NCI-H1092 treated with DMSO at 0.1 percent for 48 hours (cell line): ENCODE data around the gene SLC18A3.
A peak's percentile ranks its signal among the peaks of the same experiment; 100 is the strongest.

Source experiments
- DNase-seq: peaks from one replicate; lab custom pipeline; 2025; lab: John Stamatoyannopoulos, UW

Gene SLC18A3

DNA sequence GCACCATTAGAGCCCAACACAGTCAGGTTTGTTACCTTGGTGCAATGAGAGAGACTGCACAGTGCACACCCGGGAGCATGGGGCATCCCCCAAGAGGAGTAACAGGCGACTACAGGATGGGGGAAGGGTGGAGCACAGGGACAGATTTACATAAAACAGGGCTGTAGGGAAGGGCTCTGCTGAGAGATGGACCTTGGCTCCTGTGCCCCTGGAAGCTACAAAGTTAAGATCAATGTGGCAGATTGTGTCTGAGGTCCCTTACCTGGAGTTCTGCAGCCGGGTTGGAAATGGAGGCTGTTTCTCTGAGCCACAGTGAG lies 13.7 kb upstream of the SLC18A3 start:
- DNase-seq = no peak

DNA sequence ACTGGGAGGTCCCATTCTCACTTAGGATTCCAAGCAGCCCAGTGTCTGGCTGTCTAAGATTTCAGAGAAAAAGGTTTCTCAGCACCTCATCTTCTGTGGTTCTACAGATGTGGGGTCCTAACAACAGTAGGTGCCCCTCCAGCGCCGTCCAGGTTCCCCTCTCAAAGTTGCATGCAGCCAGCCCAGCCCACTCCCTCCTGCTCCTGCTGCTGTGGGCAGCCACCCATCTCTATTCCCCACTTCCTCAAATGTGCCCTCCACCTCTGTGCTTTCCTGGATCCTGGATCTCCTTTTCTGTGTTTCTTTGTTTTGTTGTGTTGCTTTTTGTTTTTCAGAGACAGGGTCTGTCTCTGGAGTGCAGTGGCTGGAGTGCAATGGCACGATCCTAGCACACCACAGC lies 13.3 kb upstream of the SLC18A3 start:
- DNase-seq = no peak

DNA sequence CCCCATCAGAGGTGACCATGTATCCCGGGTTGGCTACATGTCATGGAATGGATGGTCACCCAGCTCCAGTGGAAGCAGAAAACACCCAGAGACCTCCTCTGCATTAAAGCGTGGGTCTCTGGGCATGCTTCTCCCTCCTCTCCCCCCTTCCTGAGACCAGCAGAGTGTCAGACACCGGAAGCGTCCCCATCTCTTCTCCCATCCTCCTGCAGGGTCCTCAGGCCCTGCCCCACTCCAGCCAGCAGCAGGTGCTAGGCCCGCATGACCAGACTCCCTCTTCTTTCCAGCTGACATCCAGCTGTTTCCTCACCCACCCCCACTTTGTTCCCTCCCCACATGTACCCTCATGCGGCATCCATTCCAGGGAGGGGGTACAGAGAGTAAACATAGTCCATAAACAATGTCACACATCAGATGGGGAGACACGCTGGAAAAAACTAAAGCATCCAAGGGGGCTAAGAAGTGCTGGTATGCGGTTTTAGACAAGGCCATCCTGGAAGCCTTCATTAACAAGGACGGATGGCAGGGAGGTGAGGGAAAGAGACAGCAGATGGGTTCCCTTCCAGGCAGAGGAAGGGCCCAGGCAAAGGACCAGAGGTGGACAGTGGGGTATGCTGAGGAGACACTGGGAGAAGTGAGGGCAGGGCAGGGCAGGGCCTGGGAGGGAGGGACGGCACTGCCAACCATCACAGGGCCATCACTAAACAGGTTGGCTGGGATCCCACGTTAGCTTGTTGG lies 12.5 kb upstream of the SLC18A3 start:
- no peak for DNase-seq

DNA sequence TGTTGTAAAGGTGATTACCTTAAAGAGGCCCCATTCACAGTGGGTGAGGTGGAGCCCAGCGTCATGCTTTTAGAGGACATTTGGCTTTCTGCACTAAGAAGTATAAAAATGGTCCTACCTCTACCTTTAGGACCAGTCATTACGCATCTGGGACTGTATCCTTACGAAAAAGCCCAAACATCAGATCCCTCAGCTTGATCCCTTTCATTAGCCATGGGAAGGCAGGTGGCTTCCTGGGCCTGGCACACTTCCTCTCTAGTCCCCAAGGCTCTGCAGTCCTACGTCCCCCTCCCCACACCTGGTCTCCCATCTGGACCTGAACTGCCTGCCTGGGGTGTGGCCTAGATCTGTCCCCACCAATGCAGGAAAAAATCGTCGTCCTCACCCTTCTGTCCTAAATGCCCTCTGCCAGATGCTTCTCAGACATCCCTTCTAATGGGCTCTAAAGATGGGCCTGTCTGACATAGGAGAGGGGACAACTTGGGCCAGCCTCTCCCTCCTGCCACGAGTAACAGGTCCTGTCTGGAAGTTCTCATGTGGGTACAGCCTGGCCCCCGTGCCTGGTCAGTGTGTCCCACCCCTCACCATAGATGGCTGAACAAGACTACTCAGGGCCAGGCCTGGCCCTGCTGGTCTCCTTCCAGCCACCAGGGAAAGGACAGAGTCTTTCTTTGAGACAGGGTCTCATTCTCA lies 11.8 kb upstream of the SLC18A3 start:
- no peak for DNase-seq

DNA sequence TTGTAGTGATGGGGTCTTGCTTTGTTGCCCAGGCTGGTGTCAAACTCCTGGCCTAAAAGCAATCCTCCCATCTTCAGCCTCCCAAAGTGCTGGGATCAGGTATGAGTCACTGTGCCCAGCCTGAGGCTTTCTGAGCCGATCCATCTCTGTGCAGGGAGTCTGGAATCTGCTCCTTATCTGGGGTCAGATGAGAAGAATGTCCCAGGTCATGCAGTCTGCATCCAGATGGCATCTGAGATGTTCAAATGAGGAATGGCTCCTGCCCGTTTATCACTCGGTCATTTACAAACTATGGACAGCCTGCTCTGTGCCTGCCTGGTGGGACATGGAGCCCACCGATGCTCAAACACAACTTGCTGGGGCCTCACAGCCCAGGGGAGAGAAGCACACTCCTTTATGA lies 11.1 kb upstream of the SLC18A3 start:
- no peak for DNase-seq

DNA sequence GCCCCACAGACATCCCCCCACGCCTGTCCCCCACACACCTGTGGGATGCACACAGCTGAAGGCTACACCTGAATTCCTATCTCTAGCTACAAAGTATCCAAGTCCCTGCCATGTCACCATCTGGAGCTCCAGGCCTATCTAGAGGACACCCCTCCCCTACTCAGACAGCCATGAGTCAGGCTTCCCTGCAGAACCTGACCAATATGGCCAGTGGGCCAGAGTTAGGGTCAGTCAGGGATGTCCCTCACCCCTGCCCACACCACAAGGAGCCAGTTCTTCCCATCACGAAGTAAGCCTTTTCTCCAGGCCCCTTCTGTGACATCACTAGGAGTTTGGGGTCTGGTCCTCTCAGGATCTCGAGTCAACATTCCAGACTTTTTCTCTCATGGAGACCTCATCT lies 10.6 kb upstream of the SLC18A3 start:
- no peak for DNase-seq

DNA sequence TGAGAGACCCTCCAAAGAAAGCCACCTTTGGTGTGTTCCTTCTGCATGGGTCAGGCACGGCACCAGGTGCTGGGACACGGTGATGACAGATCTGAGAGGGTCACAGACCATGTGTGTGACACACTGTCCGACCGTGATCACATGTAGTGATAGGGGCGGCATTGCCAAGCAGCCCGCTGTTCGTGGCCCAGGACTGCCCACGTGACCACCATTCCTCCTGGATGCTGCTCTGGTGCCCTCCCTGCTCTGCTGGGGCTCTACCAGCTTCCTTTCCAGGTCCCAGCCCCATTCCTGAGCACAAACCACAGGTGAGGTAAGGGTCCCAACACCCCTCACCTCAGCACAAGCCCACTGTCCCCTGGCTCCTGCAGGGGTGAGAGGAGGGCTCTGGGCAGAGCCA lies 10.1 kb upstream of the SLC18A3 start:
- DNase-seq = no peak

DNA sequence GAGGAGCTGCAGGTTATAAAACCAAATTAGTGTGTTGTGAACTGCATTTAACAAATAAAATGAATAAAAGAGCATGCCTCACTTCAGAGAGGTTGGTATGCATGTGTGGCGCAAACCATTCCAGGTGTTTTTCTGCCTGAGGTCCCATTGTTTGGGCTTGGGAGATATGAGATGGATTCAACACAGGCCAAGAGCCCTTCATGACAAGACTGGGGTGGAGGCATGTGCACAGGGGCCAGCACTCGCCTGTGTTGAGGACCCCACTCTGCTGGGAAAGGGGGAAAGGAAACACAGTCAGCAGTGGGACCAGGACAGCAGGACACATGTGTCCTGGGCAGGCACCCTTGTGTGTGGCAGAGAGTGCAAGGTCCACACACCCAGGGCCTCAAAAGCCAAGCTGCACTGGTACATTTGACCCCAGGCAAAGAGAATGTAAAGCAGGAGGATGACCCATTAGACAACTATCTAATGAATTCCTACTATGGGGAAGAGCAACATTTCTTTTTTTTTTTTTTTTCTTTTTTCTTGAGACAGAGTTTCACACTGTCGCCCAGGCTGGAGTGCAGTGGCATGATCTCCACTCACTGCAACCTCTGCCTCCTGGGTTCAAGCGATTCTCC lies 9.2 kb upstream of the SLC18A3 start:
- DNase-seq = no peak

DNA sequence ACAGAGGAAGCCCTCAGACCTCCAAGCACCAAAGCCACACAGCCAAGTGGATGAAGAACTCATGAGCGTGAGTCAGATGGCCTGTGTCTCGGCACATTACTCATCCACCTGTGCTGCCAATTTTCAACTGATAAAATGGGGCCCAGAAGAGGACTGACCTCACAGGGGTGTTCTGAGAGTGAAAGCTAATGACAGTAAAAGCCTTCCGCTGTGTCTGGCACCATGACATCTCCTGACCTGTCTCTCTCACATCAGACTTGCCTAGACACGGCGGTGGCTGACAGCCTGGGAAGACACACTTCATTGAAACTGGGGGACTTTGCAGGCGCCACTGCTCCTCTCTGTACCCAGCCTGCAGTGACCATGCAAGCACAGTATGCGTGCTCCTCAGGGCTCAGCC lies 8.3 kb upstream of the SLC18A3 start:
- no peak for DNase-seq

DNA sequence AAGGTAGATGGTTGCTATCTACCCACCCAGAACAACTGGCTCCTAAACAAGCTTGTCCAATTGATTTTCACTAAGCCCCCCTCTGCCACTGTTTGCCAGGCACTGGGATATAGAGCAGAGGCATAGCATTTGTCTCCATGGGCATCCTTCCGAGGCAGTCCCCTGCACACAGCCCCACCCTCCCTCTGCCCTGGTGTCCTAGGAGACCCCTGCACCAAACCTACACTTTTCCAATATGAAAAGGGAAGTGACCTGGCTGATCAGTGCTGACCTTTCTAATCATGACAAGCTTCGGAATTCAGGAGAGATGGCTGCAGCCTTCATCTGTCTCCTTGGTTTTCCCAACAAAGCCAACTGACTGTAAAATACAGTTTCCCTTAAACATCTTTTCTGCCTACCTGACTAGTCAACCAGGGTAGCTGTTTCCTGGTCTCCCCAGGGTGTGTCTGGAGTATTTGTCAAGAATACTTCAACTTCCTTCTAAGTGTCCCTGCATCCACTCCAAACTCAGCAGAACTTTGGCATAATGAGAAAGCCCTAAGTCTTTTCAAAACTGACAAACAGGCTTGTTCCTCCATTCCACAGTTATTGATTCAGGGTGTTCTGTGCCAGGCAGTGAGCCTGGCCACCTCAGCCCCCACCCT lies 7.6 kb upstream of the SLC18A3 start:
- DNase-seq = no peak

DNA sequence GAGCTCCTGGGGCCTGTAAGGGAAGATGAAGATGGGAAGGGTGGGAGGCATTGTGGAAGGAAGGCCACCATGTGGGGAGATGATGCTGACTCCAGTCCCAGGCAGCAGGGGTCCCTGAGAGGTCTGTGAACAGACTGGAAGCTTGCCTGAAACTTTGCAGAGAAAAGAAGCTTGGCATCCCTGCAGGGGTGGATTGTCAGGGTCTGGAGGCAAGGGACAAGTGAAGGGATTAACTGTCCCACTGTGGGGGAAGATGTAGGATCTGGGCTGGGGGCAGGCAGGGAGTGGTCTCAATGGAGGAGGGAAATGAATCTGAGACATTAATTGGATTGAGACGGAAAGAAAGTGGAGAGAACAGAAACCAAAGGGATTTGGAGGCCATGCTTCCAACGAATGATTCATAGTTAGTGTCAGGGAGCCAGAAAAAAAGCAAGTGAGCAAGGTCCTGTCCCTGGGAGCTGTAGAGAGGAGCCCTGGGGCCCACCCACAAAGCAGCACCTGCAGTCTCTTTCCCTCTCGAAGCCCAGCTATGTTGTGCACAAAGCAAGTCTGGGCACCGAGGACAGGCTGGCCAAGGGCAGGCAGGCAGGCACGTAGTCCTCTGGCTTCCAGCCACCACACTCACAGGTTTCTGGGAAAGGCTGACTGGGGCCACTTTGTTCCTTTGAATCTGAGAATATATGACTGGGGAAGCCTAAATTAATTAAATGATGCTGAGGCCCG lies 4.7 kb upstream of the SLC18A3 start:
- DNase-seq = peak; percentile 41

DNA sequence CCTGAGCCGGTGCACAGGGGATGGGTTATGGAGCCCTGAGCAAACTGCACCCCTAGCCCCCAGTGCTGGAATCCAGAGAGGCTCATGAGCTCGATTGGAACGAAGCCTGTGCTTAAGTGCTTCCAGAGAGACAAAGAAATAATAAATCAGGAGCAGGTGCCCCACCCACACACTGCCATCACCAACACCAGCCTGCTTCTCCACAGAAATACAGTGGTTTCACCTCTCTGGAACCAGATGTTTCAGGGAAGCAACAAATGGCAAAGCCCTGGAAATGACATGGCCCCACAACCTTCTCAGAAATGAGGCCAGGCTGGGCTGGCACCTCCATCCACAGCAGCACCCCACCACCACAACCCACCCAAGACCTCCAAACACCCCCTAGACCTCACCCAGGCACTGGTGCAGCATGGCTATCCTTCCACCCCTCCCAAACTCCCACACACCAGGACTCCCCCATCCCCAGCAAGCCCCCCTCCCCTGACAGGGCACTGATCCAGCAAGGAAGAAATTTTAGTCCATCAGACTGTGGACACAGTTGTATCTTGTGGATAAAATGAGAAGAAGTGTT lies 4.1 kb upstream of the SLC18A3 start:
- no peak for DNase-seq

DNA sequence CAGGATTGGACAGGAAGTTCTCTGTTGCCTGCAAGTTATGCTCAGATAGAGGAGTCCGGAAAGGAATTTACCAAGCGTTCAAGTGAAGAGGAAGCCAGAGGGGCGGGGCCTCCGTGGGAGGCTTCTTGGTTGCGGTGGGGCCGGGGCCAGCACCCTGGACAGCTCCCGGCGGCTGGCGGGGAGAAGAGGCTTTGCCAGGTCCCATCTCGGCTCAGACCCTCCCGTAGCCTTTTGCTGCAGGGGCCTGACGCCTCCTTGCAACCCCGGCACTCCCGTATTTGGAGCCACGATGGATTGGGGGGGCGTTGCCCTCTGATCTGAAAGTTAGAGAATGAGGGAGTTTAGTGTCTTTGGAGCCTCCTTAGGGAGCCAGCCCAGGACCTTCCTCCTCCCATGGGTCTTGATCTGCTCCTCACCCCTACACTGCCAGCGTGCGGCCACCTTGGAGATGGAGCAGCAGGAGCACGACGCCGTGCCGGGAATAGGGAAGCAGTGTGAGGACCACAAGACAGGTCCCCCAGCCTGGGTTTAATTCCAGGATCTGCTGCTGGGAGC lies 3.1 kb upstream of the SLC18A3 start:
- DNase-seq = no peak

DNA sequence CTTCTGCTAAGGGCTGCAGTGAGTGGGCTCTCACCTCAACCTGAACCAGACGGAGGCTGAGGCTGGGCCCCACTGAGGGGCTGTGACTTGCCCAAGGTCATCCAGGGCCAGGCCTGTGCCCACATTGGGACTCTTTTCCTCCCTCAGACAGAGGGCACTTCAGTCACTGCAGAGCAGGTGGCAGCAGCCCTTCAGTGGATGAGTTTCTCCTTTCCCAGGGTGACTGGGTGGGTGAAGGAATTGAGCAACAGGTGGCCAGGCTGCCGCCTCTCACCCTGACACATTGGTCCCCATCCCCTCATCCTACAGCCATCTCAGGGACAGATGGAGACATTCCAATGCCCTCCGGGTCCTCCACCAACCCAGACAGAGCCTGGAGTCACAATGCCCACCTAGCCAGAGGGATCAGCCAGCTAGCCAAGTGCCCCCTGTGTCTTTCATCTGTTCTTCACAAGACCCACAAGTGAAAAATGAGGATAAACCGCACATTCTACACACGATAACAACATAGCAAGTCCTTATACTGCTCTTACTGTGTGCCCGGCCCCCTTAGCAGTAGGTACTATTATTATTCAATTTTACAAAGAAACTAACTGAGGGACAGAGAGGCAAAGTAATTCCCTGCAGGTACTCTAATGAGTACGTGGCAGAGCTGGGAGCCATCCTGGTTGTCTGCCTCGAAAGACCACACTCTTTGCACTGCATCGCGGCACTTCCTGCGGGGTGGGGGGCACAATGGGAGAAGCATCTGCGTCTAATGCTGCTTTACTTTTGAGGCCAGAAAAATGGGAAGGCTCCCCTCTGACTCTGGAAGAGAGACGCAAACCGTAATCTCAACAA lies 1.7 kb upstream of the SLC18A3 start:
- no peak for DNase-seq

DNA sequence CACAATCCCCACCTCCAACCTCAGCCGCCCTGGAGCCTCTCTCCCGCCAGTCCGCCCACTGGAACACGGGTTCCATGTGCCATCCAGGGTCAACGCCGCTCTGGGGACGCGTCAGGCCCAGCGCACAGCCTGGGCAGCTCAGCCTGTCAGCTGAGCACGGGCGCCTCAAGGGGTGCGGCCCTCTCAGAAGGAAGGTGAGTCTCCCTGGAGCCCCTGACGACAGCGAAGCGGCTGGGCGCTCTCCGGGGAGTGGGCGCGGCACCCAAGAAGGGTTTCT lies 1.2 kb upstream of the SLC18A3 start:
- DNase-seq = no peak

DNA sequence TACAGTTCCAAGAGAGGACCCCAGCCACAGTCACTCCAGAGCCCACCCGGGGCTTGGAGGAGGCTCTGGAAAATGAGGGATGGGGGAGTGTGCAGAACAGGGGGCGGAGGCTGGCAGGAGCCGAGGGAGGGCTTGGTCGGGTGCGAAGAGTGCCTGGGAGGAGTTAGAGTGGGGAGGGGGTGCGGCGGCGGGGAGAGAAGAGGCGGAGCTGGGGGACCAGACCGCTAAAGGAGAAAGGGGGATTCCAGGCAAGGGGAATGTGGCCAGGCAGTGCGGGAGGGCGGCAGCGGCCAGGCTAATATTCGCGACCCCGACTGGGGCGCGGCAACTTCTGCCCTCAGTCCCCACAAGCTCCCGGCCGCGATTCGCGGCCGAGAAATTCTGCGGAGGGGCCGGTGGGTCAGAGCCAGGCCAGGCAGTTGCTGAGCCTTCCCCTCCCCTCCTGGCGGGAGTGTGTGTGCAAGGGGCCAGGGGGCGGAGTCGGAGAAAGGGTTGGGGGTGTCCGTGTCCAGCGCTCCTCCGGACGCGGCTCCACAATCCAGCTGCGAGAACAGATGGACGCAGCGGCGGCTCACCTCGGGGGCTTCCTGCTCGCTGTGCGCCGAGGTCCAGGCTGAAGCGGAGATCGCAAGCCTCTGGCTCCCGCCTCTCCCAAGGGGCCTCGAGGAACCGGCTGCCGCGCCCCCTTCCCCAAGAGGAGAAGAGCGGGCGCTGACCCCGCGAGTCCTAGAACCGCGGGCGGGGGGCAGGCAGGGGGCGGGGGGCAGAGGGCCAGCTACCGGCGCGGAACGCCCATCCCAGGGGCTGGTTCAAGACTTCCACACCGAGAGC lies 612 bp upstream of the SLC18A3 start:
- DNase-seq = peak; percentile 10

DNA sequence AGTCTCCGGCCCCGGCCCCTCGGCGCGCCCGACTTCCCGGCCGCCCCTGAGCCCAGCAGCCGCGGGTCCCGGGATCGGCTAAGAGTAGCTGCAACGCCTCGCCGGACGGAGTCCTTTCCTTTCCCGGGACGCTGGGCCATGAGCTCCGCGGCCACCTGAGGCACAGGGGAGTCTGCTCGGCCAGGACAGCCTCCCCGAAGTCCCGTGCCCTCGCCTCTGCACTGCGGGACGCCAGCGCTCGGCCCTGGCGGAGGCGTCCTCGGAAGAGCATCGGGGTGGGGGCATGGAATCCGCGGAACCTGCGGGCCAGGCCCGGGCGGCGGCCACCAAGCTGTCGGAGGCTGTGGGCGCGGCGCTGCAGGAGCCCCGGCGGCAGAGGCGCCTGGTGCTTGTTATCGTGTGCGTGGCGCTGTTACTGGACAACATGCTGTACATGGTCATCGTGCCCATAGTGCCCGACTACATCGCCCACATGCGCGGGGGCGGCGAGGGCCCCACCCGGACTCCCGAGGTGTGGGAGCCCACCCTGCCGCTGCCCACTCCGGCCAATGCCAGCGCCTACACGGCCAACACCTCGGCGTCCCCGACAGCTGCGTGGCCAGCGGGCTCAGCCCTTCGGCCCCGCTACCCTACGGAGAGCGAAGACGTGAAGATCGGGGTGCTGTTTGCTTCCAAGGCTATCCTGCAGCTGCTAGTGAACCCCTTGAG lies 502 bp downstream of the SLC18A3 start:
- no peak for DNase-seq

DNA sequence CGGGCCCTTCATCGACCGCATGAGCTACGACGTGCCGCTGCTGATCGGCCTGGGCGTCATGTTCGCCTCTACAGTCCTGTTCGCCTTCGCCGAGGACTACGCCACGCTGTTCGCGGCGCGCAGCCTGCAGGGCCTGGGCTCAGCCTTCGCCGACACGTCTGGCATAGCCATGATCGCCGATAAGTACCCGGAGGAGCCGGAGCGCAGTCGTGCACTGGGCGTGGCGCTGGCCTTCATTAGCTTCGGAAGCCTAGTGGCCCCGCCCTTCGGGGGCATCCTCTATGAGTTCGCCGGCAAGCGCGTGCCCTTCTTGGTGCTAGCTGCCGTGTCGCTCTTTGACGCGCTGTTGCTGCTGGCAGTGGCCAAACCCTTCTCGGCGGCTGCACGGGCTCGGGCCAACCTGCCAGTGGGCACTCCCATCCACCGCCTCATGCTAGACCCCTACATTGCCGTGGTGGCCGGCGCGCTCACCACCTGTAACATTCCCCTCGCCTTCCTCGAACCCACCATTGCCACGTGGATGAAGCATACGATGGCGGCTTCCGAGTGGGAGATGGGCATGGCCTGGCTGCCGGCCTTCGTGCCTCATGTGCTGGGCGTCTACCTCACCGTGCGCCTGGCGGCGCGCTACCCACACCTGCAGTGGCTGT lies 1.2 kb downstream of the SLC18A3 start:
- DNase-seq = no peak
